ENCODE results near the gene ASMT.

- TF ChIP-seq CTCF (IDR thresholded peaks at IDR 0.05) (no peak), POLR2AphosphoS5 (IDR thresholded peaks at IDR 0.05) (no peak), POLR2A (IDR thresholded peaks at IDR 0.05) (no peak)
Measured at GRCh38 chrX:1681439-1681838, 66.6 kb downstream of the ASMT start.
